Stimulated activated CD8-positive, alpha-beta memory T cell treated with anti-CD3 and anti-CD28 coated beads, Interleukin-4, amount 100 ng/mL, for 48 hours (primary cell): Measurements from ENCODE around the gene AIFM1.

Experiments
- DNase-seq: peaks from one replicate; pipeline ENCODE4 v3.0.0-alpha.2; 2020

Gene AIFM1

GRCh38 chrX:130165703-130166502, at the start of gene AIFM1:
AIFM1 (minus strand) TSS chrX:130165841; CDS start chrX:130165656, 185 bp downstream.
- DNase-seq, result peak; percentile 89

DNA sequence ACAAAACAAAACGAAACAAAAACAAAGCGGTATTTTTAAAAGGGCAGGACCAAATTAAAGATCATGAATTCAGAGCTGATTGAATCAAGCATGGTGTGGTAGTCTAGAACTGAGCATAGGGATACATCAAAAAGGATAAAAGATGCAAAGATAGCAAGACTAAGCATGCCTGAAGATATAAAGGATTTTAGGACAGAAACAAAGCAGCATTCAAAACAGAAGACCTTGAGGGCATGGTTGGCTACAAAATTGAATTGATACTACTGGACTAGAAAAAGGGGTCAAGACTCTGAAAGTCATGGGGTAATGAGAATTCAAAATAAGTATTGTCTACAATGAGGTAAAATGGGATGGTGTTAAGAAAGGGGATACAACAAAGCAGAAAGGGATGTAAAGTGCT, 47.7 kb upstream of the AIFM1 start:
- no peak for DNase-seq

DNA sequence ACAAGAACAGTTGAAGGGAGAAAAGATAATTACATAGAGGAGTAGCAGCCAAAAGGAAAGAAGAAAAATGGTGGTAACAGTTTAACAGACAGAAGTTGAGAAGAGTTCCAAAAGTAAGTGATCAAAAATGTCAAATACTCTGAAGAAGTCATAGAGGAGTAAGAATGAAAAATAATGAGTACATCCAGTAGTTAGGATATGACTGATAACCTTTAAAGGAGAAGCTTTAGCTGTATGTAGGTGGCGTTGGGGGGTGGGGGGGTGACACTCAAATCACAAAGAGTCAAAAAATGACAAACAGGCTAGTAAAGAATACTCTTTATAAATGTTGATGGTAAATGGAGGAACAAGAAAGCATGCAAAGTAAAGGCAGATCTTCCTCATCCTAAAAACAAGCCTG, 46.7 kb upstream of the AIFM1 start:
- DNase-seq, result no peak

DNA sequence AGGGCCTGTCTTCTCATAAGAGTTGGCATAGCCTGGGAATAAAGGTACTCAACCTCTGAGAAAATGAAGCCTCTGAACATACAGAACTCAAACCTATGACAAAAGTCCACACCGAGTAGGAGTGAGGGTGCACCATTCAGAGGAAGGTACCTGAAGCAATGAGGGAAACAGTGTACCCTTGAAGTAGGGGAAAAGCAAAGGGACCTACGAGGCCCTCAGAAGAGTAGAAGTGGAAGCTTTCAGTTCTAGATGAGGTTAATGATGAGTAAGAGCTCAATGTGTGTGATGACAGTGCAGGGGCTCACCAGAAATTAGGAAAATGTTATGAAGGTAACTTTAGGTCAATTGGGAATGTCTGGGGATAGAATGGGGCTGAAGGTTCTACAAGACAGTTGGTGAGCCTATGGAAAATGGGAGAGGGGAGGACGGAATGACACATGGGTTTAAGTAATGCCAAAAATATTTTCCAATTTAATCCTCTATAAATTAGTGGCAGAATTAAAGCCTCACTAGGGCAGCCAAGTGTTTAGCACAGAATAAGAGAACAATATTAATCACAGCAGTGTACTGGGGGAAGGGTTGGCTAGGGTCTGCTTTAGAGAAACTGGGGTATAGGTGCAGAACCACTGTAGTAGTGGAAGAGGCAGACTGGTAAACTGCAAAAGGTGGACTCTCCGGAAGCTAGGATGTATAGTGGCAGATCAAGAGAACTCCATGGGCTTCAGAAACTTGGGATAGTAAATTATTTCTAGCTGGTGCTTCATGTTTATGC, 46.0 kb upstream of the AIFM1 start:
- DNase-seq, result no peak

GRCh38 chrX:130204647-130205046, 39.0 kb upstream of the AIFM1 start:
- DNase-seq, result no peak

- no peak for DNase-seq
These were observed 31.8 kb upstream of the AIFM1 start for GRCh38 chrX:130197464-130197863.

- DNase-seq, result no peak
These were observed 30.8 kb upstream of the AIFM1 start for GRCh38 chrX:130196466-130196865.

DNA sequence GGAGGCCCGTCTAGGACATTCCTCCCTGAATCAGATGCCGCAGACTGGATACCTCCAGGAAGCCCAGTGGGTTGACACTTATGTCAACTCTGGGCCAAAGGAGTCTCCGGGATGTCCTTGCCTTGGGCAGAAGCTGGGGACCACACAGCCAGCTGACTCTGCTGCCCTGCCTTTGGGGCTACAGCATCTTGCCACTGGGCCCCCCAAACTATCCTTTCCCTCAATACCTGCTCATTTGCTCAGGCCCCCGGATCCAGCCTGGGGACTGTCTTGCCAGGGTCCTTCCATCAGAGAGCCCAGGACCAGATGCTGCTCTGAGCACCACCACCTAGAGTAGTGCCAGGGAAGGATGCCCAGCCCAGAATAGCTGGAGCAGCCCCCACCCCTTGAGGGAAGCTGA, 25.2 kb upstream of the AIFM1 start:
- no peak for DNase-seq

DNA sequence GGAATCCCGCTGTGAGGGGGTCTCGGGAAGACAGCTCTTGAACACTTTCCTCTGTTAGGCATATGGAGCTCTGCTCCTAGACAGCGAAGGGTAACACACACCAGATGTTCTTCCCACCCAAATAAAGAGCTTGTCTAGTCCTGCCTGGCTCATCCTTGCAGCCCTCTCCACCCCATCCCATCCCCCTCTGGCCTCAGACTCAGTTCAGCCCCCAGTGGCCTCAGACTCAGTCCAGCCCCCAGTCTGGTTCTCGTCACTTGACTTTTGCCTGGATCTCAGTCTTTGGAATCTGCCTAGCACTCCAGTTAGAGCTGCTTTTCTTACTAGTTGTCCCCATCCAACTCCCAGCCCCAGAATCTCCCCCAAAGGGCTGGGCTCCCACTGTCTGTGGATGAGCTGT, 21.0 kb upstream of the AIFM1 start:
- DNase-seq, result no peak

DNA sequence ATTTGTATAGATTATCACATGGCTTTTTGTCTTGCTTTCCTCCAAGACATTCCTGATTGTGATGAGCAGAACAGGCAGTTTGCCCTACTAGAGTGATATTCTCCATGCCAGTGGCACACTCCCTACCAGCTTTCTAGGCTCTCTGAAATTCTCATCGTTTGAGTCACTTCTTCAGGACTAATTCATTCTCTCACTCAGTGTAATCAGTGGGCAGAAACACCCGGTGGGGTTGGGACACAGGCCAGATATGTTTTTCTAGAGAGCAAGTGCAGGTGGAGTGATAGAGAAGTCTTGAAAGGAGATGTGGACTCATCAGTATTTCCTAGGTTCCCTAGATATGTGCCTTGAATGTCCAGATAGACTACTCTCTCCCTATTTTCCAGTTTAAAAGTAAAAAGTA, 19.2 kb upstream of the AIFM1 start:
- DNase-seq, result no peak

DNA sequence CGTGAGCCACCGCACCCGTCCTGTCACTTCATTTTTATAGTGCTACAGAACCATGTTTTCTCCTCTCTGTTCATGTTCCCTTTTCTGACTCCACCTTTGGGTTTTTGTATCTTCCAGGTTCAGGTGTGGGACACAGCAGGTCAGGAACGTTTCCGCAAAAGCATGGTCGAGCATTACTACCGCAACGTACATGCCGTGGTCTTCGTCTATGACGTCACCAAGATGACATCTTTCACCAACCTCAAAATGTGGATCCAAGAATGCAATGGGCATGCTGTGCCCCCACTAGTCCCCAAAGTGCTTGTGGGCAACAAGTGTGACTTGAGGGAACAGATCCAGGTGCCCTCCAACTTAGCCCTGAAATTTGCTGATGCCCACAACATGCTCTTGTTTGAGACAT, 18.5 kb upstream of the AIFM1 start:
- DNase-seq, result no peak

- no peak for DNase-seq
These were observed 14.1 kb upstream of the AIFM1 start for GRCh38 chrX:130179579-130180215.

DNA sequence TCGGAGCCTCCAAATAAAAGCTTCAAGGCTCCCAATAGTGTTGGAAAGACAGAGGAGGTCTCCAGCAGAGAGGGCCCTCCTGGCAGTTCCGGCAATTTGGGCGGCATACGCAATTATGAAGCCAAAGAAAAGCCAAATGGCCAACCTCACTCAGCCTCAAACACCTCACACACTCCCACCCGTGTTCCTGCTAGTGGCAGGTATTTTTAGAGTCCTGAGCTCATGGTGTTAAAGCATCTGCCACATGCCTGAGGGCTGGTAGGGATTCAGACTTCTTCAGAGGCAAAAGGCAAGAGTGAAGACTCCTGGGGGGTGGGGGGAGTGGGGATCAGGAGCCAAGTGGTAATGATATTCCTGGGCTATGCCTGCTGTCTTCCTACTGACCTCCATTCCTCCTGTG, 13.5 kb upstream of the AIFM1 start:
- DNase-seq, result no peak

GRCh38 chrX:130176942-130177341, 11.3 kb upstream of the AIFM1 start:
- DNase-seq, result no peak

DNA sequence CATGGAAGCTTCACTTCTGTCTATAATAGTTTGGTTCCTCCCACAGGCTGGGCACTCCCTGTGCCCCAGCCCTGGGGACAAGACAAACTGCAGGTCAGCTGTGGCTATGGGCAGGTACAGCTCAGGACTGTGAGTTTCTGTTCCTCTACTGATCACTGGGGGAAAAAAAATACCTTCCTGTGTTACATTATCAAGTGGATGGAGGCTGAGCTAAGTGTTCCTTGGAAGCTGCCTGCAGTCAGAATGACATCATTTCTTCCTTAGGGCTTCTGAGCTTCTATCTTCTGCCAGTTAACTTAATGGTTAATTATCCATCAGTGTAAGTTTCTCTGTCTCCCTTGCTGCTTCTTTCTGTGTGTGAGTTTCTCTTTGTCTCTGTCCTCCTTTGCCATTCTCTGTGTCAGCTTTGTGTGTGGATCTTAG, 10.7 kb upstream of the AIFM1 start:
- no peak for DNase-seq

GRCh38 chrX:130174937-130175336, 9.3 kb upstream of the AIFM1 start:
- no peak for DNase-seq

GRCh38 chrX:130174045-130174704, 8.5 kb upstream of the AIFM1 start:
- no peak for DNase-seq

- DNase-seq, result peak; percentile 70
These were observed 7.7 kb upstream of the AIFM1 start for GRCh38 chrX:130173190-130173895.

DNA sequence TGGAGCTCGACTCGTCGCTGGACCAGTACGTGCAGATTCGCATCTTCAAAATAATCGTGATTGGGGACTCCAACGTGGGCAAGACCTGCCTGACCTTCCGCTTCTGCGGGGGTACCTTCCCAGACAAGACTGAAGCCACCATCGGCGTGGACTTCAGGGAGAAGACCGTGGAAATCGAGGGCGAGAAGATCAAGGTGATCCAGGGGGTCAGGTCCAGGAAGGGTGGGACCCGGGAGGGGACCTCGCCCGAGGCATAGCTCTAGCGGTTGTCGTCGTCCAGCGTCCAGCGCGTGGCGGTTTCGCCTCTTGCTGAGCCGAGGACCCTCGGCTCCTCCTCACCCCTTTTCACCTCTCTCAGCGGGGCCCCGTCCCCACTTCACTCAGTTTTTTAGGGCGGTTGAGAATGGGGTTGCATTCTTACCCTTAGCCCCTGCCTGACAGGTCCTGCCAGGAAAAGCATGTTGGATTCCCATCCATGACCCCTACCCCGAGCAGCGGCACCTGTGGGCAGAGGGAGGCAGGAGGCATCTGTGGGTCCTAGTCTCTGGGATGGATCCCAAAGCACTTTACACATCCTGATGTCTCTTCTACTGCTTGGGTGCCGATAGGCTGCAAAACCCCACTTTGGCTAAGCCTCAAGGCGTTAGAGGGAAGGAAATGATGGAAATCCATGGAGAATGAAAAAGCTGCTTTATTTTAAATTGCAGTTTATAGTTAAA, 6.6 kb upstream of the AIFM1 start:
- DNase-seq, result no peak

GRCh38 chrX:130171446-130172126, 5.9 kb upstream of the AIFM1 start, which contains the start of gene RAB33A:
RAB33A (plus strand) TSS chrX:130171962; CDS start chrX:130172063, 101 bp downstream.
- peak; percentile 44 for DNase-seq
